NOMO-1 (cell line): ENCODE data around the gene C6orf163.

ENCODE experiments used
- DNase-seq, 2 experiments: peaks; one replicate each; lab custom pipeline; 2025; ENCODE audit not compliant: unreplicated experiment in 2 of 2; lab: John Stamatoyannopoulos, UW

Gene C6orf163

DNA sequence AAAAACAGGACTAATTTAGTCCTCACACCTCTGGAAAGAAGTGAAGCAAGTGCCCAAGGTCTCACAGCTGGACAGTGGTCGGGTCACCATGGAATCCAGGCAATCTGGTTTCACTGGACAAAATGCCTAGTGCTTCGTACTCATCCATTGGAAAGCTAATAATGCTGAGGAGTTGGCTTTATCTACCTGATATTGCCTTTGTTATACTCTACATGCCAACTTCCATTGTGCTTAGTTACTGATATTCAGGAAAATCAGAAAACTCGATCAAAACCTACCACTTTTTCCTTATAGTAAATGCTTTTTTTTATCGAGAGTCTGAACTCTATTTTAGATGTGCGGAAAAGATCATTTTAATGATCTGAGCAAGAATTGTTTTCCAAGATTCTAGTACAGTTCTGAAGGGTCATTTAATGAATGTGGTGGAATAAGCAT, 64.1 kb downstream of the C6orf163 start:
- DNase-seq, result no peak
